Activated CD4-positive, alpha-beta T cell treated with anti-CD3 and anti-CD28 coated beads for 48 hours (primary cell): Measurements from ENCODE around the gene RPS25.
"Not testable (repeated sequence)": the region's sequence is repeated elsewhere in the genome, so short reads cannot be mapped to it uniquely, and the experiment has no call there.

ENCODE experiments used
- DNase-seq: peaks from one replicate; pipeline ENCODE4 v3.0.0-alpha.2; 2020

RPS25 gene

DNA sequence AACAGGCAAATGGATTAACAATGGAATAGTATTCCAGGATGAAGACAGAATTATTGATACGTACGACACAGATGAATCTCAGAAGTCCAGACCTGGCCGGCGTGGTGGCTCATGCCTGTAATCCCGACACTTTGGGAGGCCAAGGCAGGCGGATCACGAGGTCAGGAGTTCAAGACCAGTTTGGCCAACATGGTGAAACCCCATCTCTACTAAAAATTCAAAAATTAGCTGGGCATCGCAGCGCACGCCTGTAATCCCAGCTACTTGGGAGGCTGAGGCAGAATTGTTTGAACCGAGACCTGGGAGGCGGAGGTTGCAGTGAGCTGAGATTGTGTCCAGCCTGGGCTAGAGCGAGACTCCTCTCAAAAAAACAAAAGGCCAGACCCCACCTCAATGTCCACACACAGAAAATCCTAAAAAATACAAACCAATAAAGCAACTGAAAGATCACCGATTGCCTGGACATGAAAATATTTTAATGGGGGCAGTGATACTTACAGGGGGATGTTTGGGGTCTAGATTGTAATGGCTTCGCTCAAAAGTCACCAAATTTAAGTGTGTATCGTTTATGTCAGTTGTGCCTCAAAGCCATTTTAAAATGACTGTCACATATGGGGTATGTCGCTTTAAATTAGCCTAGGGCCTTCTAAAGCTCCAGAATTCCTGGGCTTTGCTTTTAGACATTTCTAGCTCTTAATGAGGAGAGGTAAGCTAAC is 3.8 kb downstream of the RPS25 start:
- no peak for DNase-seq

DNA sequence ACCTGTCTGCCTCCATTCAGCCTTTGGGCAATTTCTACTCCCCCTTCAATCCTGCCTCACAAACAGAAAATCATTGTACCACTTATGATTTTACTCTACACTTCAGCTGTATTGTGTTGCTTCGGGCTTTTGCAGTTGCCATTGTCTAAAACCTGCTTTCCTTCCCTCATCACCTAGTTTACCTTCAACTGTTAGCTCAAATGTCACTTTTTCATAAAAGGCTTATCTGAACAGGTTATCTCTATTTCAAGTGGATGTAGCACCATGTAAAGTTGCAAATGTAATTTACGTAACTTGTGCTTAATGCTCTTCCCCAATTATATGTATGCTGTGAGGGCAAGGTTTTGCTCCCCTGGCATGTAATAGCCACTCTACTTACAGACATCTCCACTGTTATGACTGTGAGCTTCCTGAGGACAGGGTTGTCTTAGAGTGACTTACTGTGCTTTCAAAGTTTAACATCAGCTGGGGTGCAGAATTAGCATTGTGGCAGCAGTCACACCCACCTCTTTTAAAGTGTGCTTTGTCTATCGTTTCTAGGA is 5.4 kb downstream of the RPS25 start:
- no peak for DNase-seq

DNA sequence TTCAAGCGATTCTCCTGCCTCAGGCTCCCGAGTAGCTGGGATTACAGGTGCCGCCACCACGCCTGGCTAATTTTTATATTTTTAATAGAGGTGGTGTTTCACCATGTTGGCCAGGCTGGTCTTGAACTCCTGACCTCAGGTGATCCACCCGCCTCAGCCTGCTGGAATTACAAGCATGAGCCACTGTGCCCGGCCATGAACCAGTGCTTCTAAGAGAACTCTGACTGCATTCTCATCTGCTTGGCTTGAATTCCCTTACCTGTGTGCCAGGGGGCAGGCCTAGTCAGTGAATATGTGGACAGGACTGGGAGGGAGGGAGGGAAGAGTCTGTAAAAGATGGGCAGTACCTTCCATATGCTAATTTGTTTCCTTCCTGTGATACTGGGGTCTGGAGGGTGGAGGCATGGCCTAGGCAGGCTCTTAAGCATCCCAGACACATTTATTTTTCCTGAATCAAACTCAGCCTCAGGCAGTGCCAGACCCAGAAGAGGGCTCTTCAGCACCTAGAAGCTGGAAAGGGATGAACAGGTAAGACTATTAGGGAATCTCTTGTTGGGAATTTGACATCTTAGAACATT is 6.6 kb downstream of the RPS25 start:
- no peak for DNase-seq

DNA sequence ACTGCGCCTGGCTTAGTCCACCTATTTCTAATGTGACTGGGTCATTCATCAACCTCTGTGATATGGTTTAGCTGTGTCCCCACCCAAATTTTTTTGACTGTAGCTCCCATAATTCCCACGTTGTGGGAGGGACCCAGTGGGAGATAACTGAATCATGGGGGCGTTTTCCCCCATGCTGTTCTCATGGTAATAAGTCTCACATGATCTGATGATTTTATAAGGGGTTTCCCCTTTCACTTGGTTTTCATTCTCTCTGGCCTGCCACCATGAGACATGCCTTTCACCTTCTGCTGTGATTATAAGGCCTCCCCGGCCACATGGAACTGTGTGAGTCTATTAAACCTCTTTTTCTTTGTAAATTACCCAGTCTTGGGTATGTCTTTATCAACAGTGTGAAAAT is 11.5 kb downstream of the RPS25 start:
- no peak for DNase-seq

DNA sequence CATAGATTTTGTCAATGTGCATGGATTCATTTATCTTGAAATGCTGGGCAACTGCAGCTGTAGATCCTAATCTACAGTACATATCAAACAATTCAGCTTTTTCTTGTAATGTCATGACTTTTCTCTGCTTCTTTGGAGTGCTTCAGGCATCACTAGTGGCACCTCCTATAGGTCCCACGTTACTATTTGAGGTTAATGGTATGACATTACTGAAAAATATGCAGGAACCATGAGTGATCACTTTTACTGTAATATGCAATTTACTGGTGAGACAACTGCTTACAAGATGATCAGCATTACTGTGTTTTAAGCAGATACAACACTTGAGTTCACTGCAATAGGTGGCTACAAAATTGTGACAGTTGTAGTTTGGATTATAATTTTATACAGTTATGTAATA is 17.2 kb downstream of the RPS25 start:
- DNase-seq = no peak

DNA sequence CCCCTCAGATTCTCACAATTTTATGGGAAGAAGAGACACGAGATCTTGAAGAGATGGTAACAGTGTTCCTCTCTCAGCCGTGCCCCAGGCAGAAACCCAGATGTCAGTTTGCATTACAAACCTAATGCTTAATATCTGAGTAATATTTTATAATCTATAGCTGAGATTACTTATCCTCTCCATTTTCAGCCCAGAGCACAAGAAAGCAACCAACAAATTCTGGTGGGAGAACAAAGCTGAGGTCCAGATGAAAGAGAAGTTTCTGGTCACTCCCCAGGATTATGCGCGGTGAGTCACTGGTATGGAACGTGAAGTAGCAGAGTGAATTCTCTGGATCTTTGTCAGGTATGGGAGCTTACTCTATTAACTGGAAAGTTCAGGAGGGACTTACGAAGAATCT is 19.3 kb downstream of the RPS25 start:
- no peak for DNase-seq

DNA sequence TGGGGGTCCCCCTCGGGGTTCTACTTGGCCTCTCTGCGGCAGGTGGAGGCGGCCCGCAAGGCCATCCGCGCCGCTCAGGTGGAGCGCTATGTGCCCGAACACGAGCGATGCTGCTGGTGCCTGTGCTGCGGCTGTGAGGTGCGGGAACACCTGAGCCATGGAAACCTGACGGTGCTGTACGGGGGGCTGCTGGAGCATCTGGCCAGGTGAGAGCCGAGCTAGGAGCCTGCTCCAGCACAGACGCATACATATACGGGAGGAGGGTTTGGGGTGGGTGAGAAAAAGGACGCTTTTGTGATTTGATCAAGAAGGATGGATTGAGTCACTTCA is 19.8 kb downstream of the RPS25 start:
- DNase-seq = no peak

DNA sequence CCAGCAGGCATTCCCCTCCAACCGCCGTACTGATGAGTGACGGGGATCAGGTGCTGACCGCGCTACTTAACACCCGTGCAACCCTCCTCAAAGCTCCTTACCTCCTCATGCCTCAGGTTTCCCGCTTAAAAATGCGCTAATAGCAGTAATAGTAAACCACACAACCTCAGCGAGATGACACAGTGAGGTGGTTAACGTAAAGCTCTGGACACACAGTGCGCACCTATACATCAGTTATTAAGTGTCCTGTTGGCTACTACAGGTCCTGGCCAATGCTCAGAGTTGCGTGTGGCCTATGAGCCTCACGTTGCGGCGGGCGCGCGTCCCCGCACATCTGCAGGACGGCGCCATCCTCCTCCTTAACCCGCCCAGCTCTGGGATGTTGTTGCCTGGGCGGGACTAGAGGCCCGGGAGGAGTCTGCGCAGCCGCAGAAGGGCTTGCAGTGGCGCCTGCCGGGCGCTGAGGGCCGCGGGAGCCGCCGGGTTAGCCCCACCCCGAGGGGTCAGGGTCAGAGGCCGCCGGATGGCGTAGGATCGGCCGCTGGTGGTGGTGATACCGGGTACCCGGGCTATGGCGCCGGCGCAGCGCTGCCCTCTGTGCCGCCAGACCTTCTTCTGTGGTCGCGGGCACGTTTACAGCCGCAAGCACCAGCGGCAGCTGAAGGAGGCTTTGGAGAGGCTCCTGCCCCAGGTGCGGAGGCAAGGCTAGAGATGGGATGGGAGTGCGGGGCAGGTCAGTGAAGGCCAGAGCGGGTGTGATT is 20.3 kb downstream of the RPS25 start, which contains the start of gene CENATAC:
CENATAC (plus strand) TSS at position 512 of the 761 bp plus-strand sequence; CDS start at position 572, 60 bp downstream.
- DNase-seq = peak; percentile 97

DNA sequence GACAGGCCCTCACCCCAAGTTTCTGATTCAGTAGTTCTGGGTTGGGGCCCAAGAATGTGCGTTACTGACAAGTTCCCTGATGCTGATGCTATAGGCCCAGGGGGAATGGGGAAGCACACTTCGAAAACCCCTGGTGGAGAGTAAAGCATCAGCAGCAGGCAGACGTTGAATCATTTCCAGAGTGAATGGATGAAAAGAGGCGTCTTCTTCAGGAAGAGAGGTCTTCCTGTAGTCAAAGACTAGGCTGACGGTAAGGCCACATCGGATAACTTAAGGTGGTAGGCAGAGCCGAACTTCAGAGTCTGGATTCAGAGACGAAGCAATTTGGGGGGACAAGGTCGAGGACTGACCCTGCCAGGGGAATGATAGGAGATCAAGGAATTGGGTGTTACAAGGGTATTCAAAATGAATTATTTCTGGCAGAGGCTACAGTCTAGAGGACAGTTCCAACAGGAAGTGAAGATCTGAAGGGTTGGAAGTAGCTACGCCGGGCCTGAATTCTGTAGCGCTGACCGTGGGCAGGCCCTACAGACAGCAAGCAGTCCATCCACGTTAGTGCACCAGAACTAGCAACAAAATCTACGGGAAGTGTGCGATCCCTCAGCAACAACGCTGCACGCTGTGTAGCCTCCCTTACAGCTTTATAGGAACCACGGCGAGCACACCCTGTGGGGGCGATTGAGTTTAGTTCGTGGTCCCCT is 21.1 kb downstream of the RPS25 start:
- DNase-seq = peak; percentile 69

DNA sequence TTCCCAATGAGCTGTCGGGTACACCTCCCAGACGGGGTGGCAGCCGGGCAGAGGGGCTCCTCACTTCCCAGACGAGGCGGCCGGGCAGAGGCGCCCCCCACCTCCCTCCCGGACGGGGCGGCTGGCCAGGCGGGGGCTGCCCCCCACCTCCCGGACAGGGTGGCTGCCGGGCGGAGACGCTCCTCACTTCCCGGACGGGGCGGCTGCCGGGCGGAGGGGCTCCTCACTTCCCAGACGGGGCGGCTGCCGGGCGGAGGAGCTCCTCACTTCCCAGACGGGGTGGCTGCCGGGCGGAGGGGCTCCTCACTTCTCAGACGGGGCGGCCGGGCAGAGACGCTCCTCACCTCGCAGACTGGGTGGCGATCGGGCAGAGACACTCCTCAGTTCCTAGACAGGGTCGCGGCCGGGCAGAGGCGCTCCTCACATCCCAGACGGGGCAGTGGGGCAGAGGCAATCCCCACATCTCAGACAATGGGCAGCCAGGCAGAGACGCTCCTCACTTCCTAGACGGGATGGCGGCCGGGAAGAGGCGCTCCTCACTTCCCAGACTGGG is 26.6 kb downstream of the RPS25 start:
- not testable (repeated sequence) for DNase-seq

DNA sequence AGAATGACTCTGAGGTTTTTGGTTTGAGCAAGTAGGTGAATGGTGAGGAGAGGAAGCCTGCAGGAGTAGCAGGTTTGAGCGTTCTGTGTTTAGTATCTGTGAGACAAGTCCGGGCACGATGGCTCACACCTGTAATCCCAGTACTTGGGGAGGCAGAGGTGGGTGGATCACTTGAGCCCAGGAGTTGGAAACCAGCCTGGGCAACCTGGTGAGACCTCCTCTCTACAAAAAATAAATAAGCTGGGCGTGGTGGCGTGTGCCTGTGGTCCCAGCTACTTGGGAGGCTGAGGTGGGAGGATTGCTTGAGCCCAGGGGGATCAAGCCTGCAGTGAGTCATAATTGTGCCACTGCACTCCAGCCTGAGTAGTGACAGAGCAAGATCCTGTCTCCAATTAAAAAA is 29.9 kb downstream of the RPS25 start:
- DNase-seq = no peak

DNA sequence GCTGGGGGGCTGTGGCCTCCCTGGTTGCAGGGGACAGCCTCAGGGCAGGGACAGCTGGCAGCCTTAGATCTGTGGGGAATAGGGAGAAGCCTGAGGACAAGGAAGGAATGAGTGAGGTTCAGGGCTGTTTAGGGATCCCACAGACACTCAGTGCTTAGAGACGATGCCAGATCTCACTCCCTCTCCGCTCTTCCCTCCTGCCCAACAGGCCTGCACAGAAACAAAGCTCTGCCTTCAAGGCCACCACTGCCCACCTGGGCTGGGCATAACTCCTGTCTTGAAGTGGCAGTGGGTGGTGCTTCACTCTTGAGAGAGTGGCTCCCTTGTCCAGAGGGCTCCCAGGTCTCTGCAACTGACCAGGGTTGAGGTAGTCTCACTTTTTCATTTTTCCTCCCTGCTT is 33.3 kb downstream of the RPS25 start:
- DNase-seq = no peak

DNA sequence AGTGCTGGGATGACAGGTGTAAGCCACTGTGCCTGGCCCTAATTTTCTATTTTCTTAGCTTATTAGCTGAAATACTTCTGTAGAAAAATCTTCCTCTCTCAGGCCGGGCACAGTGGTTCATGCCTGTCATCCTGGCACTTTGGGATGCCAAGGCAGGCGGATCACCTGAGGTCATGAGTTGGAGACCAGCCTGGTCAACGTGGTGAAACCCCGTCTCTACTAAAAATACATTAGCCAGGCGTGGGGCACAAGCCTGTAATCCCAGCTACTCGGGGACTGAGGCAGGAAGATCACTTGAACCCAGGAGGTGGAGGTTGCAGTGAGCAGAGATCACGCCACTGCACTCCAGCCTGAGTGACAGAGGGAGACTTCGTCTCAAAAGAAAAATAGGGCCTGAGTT is 33.8 kb downstream of the RPS25 start:
- DNase-seq = not testable (repeated sequence)

DNA sequence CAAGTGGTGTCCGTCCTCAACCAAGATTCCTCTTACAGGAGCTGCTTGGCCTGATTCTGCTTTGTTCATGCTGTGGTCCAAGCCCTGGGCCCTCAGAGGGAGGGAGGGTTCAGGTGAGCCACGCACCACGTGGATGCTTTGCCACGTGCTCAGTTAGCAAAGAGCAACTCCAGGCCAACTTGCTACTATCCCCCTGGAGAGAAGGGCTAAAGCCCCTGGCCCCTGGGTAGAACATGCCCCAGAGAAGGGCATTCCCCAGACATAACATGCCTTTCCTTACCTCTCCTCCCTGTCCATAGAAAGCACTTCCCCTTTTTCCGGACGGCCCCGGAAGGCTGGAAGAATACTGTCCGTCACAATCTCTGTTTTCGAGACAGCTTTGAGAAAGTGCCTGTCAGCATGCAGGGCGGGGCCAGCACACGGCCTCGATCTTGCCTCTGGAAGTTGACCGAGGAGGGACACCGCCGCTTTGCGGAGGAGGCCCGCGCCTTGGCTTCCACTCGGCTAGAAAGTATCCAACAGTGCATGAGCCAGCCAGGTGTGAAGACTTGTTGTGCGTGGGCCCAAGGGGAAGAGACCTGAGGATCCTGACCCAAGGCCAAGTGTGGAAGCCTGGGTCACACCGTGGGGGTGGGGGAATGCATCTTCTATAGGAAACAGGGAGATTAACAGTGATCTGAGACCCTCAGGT is 37.8 kb downstream of the RPS25 start:
- no peak for DNase-seq

DNA sequence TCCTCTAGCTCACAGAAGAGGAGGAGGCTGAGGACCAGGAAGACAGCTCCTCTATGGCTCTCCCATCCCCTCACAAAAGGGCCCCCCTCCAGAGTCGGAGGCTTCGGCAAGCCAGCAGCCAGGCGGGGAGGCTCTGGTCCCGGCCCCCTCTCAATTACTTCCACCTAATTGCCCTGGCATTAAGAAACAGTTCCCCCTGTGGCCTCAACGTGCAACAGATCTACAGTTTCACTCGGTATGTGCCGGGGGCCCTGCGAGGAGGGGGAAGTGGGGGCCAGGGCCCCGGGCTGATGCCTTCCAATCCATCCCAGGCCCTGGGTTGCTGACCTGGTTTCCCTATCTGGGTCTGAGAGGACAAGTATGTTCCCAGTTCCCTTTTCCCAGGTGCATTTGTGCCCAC is 38.7 kb downstream of the RPS25 start:
- DNase-seq = no peak

DNA sequence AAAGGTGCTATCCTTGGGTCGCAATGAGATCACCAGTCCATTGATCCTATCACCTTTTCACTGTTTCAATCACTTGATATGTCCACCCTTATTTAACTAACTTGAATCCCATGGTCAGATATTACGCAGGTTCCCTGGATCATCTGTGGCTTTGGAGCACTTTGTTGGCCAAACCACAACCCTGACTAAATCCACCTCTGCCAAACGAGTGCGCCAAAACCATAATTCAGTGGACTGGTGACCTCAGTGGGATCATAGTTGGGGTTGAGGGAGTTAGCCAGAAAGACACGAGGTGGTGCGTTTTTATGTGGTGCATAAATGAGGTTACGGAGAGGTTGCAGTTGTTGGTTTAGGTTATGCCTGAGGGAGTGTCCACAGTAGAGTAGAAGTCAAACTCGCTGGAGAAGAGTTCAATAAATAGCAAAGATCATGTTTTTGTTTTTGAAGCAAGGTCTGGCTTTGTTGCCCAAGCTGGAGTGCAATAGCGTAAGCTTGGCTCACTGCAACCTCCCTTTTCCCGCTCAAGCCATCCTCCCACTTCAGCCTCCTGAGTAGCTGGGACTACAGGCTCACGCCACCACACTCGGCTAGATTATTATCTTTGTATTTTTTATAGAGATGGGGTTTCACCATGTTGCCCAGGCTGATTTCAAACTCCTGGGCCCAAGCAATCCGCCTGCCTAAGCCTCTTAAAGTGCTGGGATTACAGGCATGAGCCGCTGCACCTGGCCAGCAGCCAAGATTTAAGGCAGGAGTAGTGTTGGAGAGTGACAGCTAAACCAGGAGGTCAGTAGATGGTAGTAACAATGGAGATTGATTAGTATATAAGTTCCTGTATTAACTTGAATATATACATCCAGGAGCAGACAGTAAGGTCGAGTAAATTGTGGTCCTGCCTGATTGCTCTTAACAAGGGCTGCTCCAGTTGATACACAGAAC is 42.1 kb downstream of the RPS25 start:
- DNase-seq = no peak

DNA sequence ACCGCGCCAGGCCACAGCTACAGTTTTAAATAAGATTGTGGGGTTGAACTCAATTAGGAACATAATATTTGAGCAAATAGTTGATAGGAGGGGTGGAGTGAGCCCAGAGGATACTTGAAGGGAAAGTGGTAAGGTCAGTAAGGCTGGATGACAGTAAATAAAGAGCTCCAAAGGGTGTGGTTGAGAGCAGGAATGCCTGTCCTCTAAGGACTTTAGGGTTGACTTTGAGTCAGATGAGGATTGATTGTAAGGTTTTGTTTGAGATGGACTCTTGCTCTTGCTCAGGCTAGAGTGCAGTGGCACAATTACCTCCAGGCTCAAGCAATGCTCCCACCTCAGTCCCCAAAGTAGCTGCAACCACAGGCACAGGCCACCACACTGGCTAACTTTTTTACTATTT is 44.2 kb downstream of the RPS25 start:
- no peak for DNase-seq

DNA sequence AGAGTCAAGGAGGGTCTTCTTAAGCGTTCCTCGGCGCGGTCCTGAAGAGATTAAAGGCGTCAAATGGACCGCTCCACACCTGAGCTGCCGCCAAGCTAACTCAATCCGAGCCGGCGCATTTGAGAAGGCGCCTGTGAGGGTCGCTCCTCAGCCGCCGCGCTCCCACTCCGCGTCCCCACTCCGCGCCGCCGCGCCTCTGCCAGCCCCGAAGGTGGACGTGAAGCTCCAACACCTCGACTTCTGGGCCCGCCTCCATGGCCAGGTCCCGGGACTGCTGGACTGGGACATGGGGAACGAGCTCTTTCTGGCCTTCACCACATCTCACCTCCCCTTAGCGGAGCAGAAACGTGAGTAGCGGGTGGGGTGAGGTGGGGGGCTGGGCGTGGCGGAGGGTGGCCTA is 46.5 kb downstream of the RPS25 start, which contains the start of gene FOXR1:
FOXR1 (plus strand) TSS at position 116 of the 400 bp plus-strand sequence; CDS start at position 287, 171 bp downstream.
- no peak for DNase-seq

DNA sequence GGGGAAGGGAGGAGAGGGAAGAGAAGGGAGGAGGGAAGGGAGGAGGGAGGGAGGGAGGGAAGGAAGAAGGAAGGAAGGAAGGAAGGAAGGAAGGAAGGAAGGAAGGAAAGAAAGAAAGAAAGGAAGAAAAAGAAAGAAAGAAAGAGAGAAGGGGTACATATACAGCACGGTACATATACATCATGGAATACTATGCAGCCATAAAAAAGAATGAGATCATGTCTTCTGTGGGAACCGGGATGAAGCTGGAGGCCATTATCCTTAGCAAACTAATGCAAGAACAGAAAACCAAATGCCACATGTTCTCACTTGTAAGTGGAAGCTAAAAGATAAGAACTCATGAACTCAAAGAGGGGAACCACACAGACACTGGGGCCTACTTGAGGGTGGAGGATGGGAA is 48.6 kb downstream of the RPS25 start:
- not testable (repeated sequence) for DNase-seq
